HCT116 (cell line): ENCODE results near the gene CBLB. TPM values are rescaled to one million over a fixed set of nuclear protein-coding genes. Genes with fewer than 3 reads are reported as not detected.

Experiments used
- ATAC-seq: fragments of 200-7000 bp; cut with Tn5 transposase; 2 replicates; pipeline ENCODE4 v1.9.1; 2020; ENCODE audit warnings: mild to moderate bottlenecking, moderate library complexity
- BruUV-seq: library from RNA; stranded (reverse); fragments of 400-500 nt; replicated peaks from 2 replicates; lab custom pipeline; 2021; lab: Mats Ljungman, UMichigan
- CTCF ChIA-PET: fragments of 300-600 bp; sonication (Branson Sonifier 250); formaldehyde crosslinking; loops from one replicate; lab custom pipeline; 2021; ENCODE audit warnings: antibody characterized with exemption; lab: Charles Lee
- POLR2A ChIA-PET: fragments of 300-600, 350-600 bp; sonication (Branson Sonifier 250); formaldehyde crosslinking; loops from one replicate; lab custom pipeline; 2021; ENCODE audit warnings: antibody characterized with exemption; lab: Charles Lee
- RAD21 ChIA-PET, 2 experiments: fragments of 300-600 bp; sonication (Branson Sonifier 250); formaldehyde crosslinking; loops; one replicate each; lab custom pipeline; 2023; ENCODE audit warnings: low total read pairs in 2 of 2; ENCODE audit not compliant: uncharacterized antibody in 2 of 2, unreplicated experiment in 2 of 2, low non-redundant PET in 1 of 2; lab: Charles Lee
- DNase-seq: peaks from one replicate; pipeline ENCODE4 v3.0.0-alpha.2; 2010; ENCODE audit warnings: low read depth, low spot score
- H2AFZ ChIP-seq: fragments of 200-600 bp; shearing (Covaris generic), sonication (generic); 2 replicates; pipeline ENCODE4 v1.6.1; 2017; ENCODE audit warnings: low read depth, mixed run types, mixed read lengths, antibody characterized with exemption, low read length; ENCODE audit not compliant: poor library complexity, severe bottlenecking
- H3K27ac ChIP-seq: 2 replicates; pipeline ENCODE4 v1.5.1; 2012; ENCODE audit warnings: low read depth, low read length
- H3K27me3 ChIP-seq: fragments of 200-600 bp; sonication (generic); 2 replicates; pipeline ENCODE4 v1.6.1; 2016; ENCODE audit warnings: mixed run types, low read length, mixed read lengths; ENCODE audit not compliant: insufficient read depth
- H3K36me3 ChIP-seq, 2 experiments: fragments of 200-500 bp in 1 of 2; fragments of 200-600 bp in 1 of 2; sonication (Bioruptor generic) in 1 of 2; sonication (generic) in 1 of 2; 2 replicates each; pipeline versions ENCODE4 v1.5.1 to v1.6.1; 2014 to 2016; ENCODE audit warnings: low read length in 2 of 2, inconsistent platforms in 1 of 2, mixed read lengths in 1 of 2, mixed run types in 1 of 2; ENCODE audit not compliant: insufficient read depth in 2 of 2, control insufficient read depth in 1 of 2
- H3K4me1 ChIP-seq, 2 experiments: fragments of 200-600 bp in 1 of 2; sonication (generic) in 1 of 2; 2 replicates each; pipeline versions ENCODE4 v1.5.1 to v1.6.1; 2012 to 2017; ENCODE audit warnings: low read length in 2 of 2, inconsistent platforms in 1 of 2, mild to moderate bottlenecking in 1 of 2, mixed read lengths in 1 of 2, mixed run types in 1 of 2, moderate library complexity in 1 of 2; ENCODE audit not compliant: insufficient read depth in 2 of 2, control insufficient read depth in 1 of 2
- H3K4me2 ChIP-seq: fragments of 200-600 bp; sonication (generic); 2 replicates; pipeline ENCODE4 v1.6.1; 2017; ENCODE audit warnings: mixed run types, low read length, mixed read lengths
- H3K4me3 ChIP-seq, 2 experiments: fragments of 200-600 bp in 1 of 2; sonication (generic) in 1 of 2; replicated peaks in 1 of 2; 2 replicates each; pipeline ENCODE4 v1.5.1; 2011 to 2016; ENCODE audit warnings: low read length in 2 of 2, control low read depth in 1 of 2, low read depth in 1 of 2, mild to moderate bottlenecking in 1 of 2, mixed read lengths in 1 of 2, mixed run types in 1 of 2
- H3K79me2 ChIP-seq: fragments of 200-600 bp; sonication (generic); 2 replicates; pipeline ENCODE4 v1.6.1; 2017; ENCODE audit warnings: mild to moderate bottlenecking, mixed run types, low read length, moderate library complexity, mixed read lengths; ENCODE audit not compliant: insufficient read depth
- H3K9ac ChIP-seq: fragments of 200-600 bp; sonication (generic); 2 replicates; pipeline ENCODE4 v1.6.1; 2016; ENCODE audit warnings: low read length, mixed read lengths
- H3K9me2 ChIP-seq: fragments of 200-600 bp; sonication (generic), shearing (Covaris generic); 2 replicates; pipeline ENCODE4 v1.6.1; 2017; ENCODE audit warnings: mixed run types, mild to moderate bottlenecking, moderate library complexity; ENCODE audit not compliant: insufficient read depth
- H3K9me3 ChIP-seq, 2 experiments: fragments of 200-500 bp in 1 of 2; fragments of 200-600 bp in 1 of 2; sonication (Bioruptor generic) in 1 of 2; sonication (generic) in 1 of 2; 2 replicates each; pipeline ENCODE4 v1.6.1; 2014 to 2017; ENCODE audit warnings: low read length in 2 of 2, mixed read lengths in 2 of 2, inconsistent platforms in 1 of 2, low read depth in 1 of 2, mild to moderate bottlenecking in 1 of 2, mixed run types in 1 of 2, moderate library complexity in 1 of 2; ENCODE audit not compliant: control insufficient read depth in 1 of 2, insufficient read depth in 1 of 2
- H4K20me1 ChIP-seq: fragments of 200-600 bp; sonication (generic), shearing (Covaris generic); 2 replicates; pipeline ENCODE4 v1.6.1; 2017; ENCODE audit warnings: mixed run types, mild to moderate bottlenecking, moderate library complexity; ENCODE audit not compliant: insufficient read depth
- ATF3 ChIP-seq: IDR thresholded peaks from 2 replicates; pipeline ENCODE4 v1.6.1; 2012
- CBX3 ChIP-seq: IDR thresholded peaks from 2 replicates; pipeline ENCODE4 v1.6.1; 2012; ENCODE audit warnings: low read depth
- EGR1 ChIP-seq: IDR thresholded peaks from 2 replicates; pipeline ENCODE4 v1.6.1; 2012; ENCODE audit warnings: low read depth
- ELF1 ChIP-seq: IDR thresholded peaks from 2 replicates; pipeline ENCODE4 v1.6.1; 2012; ENCODE audit warnings: low read depth, borderline replicate concordance
- EZH2phosphoT487 ChIP-seq: fragments of 200-600 bp; IDR thresholded peaks from 2 replicates; pipeline ENCODE4 v1.6.1; 2018; ENCODE audit warnings: antibody characterized with exemption, borderline replicate concordance
- FOSL1 ChIP-seq: IDR thresholded peaks from 2 replicates; pipeline ENCODE4 v1.6.1; 2012; ENCODE audit warnings: low read depth
- POLR2A ChIP-seq: IDR thresholded peaks from 2 replicates; pipeline ENCODE4 v1.7.0; 2011; ENCODE audit warnings: borderline replicate concordance; ENCODE audit not compliant: insufficient read depth, insufficient read length; ENCODE audit errors: extremely low read depth
- POLR2AphosphoS5 ChIP-seq: IDR thresholded peaks from 2 replicates; pipeline ENCODE4 v1.6.1; 2011; ENCODE audit warnings: mild to moderate bottlenecking, low read depth, low read length, moderate library complexity
- RAD21 ChIP-seq: IDR thresholded peaks from 2 replicates; pipeline ENCODE4 v1.6.1; 2012; ENCODE audit warnings: low read depth, mild to moderate bottlenecking
- REST ChIP-seq: IDR thresholded peaks from 2 replicates; pipeline ENCODE4 v1.6.1; 2012; ENCODE audit warnings: low read depth
- SIN3A ChIP-seq: IDR thresholded peaks from 2 replicates; pipeline ENCODE4 v1.6.1; 2012; ENCODE audit warnings: low read depth
- SP1 ChIP-seq: IDR thresholded peaks from 2 replicates; pipeline ENCODE4 v1.6.1; 2012; ENCODE audit warnings: low read depth
- TCF7L2 ChIP-seq: IDR thresholded peaks from 2 replicates; pipeline ENCODE4 v1.7.0; 2011; ENCODE audit warnings: borderline replicate concordance, inconsistent platforms; ENCODE audit not compliant: insufficient read depth, insufficient read length; ENCODE audit errors: extremely low read depth
- ZNF274 ChIP-seq: fragments of 200-500 bp; sonication (Bioruptor generic); IDR thresholded peaks from 2 replicates; pipeline ENCODE4 v1.6.1; 2014; ENCODE audit warnings: mild to moderate bottlenecking, low read depth, low read length, inconsistent platforms
- intact Hi-C: fragments of 100-400 bp; cut with micrococcal nuclease; formaldehyde crosslinking; loops from 2 replicates; pipeline ENCODE4 v1.10.0; 2022
- total RNA-seq: library from RNA; stranded (reverse); gene quantifications from one replicate; pipeline ENCODE4 v1.2.1, GENCODE V29; 2021; ENCODE audit not compliant: unreplicated experiment
- TF ChIP-seq, protein P1 (sequence below): IDR thresholded peaks from 2 replicates; pipeline ENCODE4 v1.6.1; 2012
- TF ChIP-seq, protein P2 (sequence below), 3 experiments: fragments of 200-600 bp in 1 of 3; sonication (generic) in 1 of 3; IDR thresholded peaks in 2 of 3; conservative IDR thresholded peaks in 1 of 3; 2 replicates each; pipeline ENCODE4 v1.5.1; 2012 to 2017; ENCODE audit warnings: low read depth in 2 of 3, low read length in 2 of 3, antibody characterized with exemption in 1 of 3, borderline replicate concordance in 1 of 3, control low read depth in 1 of 3, mild to moderate bottlenecking in 1 of 3, mixed read lengths in 1 of 3, mixed run types in 1 of 3, moderate library complexity in 1 of 3; ENCODE audit not compliant: insufficient read depth in 1 of 3

Gene CBLB
- total RNA-seq, 1 experiment from 2014 or later = 10.4 TPM

GRCh38 chr3:105865867-105866350, 2.9 kb downstream of the CBLB start (continued):
- TF ChIP-seq, protein P1, sequence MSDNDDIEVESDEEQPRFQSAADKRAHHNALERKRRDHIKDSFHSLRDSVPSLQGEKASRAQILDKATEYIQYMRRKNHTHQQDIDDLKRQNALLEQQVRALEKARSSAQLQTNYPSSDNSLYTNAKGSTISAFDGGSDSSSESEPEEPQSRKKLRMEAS = no peak
- no peak for TF ChIP-seq SP1
- TF ChIP-seq ZNF274 = no peak
- TF ChIP-seq SIN3A = no peak
- no peak for TF ChIP-seq POLR2A

DNA sequence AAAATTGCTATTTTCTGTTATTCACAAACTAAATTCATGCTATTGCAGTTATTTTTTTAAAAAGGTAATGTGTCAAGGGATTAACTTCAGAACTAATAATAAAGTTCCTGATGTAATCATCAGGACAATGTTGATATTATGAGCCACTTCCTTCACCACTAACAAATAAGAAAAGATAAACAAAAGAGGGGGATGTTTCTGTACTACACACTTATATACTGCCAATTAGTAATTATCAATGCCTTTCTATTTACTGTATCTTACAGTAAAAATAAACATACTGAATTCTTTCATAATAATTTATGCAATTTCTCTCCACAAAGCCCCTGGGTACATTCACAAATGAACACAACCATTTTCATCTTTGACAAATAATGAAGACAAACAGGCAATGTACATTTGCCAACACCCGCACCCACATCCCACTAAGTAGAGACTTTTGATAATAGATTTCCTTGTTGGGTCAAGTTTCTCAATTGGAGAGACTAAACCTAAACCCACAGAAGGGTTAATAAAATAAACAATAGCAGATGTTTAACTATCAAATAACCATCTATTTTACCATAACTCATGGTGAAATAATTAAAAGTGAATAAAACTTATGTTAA, 3.7 kb downstream of the CBLB start:
- H3K4me1 ChIP-seq = peaks cover 4 to 14% of the 10 kb centered on the region in 2 experiments; a peak in 3 of 4 replicates
- no TSS peak for BruUV-seq
- H3K9ac ChIP-seq = no peak overlapping the region
- TF ChIP-seq EGR1 = no peak
- TF ChIP-seq CBX3 = no peak
- TF ChIP-seq SP1 = no peak
- no peak for TF ChIP-seq ZNF274
- no peak for TF ChIP-seq ELF1
- TF ChIP-seq TCF7L2 = no peak
- TF ChIP-seq, protein P1 = no peak
- TF ChIP-seq ATF3 = no peak
- TF ChIP-seq, protein P2, sequence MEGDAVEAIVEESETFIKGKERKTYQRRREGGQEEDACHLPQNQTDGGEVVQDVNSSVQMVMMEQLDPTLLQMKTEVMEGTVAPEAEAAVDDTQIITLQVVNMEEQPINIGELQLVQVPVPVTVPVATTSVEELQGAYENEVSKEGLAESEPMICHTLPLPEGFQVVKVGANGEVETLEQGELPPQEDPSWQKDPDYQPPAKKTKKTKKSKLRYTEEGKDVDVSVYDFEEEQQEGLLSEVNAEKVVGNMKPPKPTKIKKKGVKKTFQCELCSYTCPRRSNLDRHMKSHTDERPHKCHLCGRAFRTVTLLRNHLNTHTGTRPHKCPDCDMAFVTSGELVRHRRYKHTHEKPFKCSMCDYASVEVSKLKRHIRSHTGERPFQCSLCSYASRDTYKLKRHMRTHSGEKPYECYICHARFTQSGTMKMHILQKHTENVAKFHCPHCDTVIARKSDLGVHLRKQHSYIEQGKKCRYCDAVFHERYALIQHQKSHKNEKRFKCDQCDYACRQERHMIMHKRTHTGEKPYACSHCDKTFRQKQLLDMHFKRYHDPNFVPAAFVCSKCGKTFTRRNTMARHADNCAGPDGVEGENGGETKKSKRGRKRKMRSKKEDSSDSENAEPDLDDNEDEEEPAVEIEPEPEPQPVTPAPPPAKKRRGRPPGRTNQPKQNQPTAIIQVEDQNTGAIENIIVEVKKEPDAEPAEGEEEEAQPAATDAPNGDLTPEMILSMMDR (IDR thresholded peaks at IDR 0.05 in 2 of 3, conservative IDR thresholded peaks at IDR 0.05 in 1 of 3; ENCODE audit: borderline replicate concordance in 1 of 3, insufficient read depth in 1 of 3, low read depth in 2 of 3, low read length in 2 of 3) = no peak
- no peak for TF ChIP-seq POLR2A
- TF ChIP-seq REST = no peak
- no peak for TF ChIP-seq EZH2phosphoT487
- no peak for TF ChIP-seq RAD21
- no peak for TF ChIP-seq FOSL1
- no peak for TF ChIP-seq POLR2AphosphoS5
- TF ChIP-seq, all 23 proteins: peak for 0
- POLR2A ChIA-PET = no interaction called here
- Histone ChIP-seq H3K9me3 (no peaks in the 10 kb centered on the region), H3K27me3 (no peaks in the 10 kb centered on the region), H3K4me2 (no peak overlapping the region), H3K27ac (no peak overlapping the region), H3K9me2 (no peaks in the 10 kb centered on the region), H3K79me2 (no peaks in the 10 kb centered on the region), H3K4me3 (no peak overlapping the region), H2AFZ (no peak overlapping the region), H3K36me3 (no peaks in the 10 kb centered on the region), H4K20me1 (no peaks in the 10 kb centered on the region)
- DNase-seq = no peak
- CTCF ChIA-PET = no interaction called here
- intact Hi-C loops = no loop called here
- no peak for ATAC-seq
- RAD21 ChIA-PET = no interaction called here
